ENCODE data around the gene SCARB1.

- TF ChIP-seq CTCF (IDR thresholded peaks at IDR 0.05; ENCODE audit: low read length), result no peak
- no peak for TF ChIP-seq EZH2 (IDR thresholded peaks at IDR 0.05; ENCODE audit: borderline replicate concordance, low read length)
Observed at GRCh38 chr12:124857921-124858461, 5.7 kb downstream of the SCARB1 start.
